ENCODE results near the gene TH.

Gene TH

GRCh38 chr11:2163428-2163978, 8.1 kb downstream of the TH start:
- H3K4me3 ChIP-seq (ENCODE audit: low read depth, low read length), result no peak overlapping the region

GRCh38 chr11:2160736-2161259, 10.8 kb downstream of the TH start, which contains the start of gene INS:
INS (minus strand) TSS chr11:2161209; CDS start chr11:2160971, 238 bp downstream.
- H3K4me3 ChIP-seq (ENCODE audit: low read depth, low read length), result no peak within 1 kb of the TSS

- H3K4me3 ChIP-seq (ENCODE audit: low read depth, low read length), result no peak overlapping the region
These were observed 11.8 kb downstream of the TH start for GRCh38 chr11:2159536-2160413.

GRCh38 chr11:2158966-2159365, 12.6 kb downstream of the TH start:
- H3K4me3 ChIP-seq (ENCODE audit: low read depth, low read length), result no peak overlapping the region

- H3K4me3 ChIP-seq (ENCODE audit: low read depth, low read length), result no peak overlapping the region
These were observed 13.3 kb downstream of the TH start for GRCh38 chr11:2158296-2158737.

- no peak overlapping the region for H3K4me3 ChIP-seq (ENCODE audit: low read depth, low read length)
These were observed 14.1 kb downstream of the TH start for GRCh38 chr11:2157294-2158040.

GRCh38 chr11:2156416-2157182, 15.0 kb downstream of the TH start:
- no peak overlapping the region for H3K4me3 ChIP-seq (ENCODE audit: low read depth, low read length)

GRCh38 chr11:2155511-2155910, 16.1 kb downstream of the TH start:
- no peak overlapping the region for H3K4me3 ChIP-seq (ENCODE audit: low read depth, low read length)

GRCh38 chr11:2154889-2155288, 16.7 kb downstream of the TH start:
- no peak overlapping the region for H3K4me3 ChIP-seq (ENCODE audit: low read depth, low read length)

GRCh38 chr11:2154195-2154585, 17.4 kb downstream of the TH start:
- no peak overlapping the region for H3K4me3 ChIP-seq (ENCODE audit: low read depth, low read length)

GRCh38 chr11:2153581-2154194, 17.9 kb downstream of the TH start:
- H3K4me3 ChIP-seq (ENCODE audit: low read depth, low read length), result no peak overlapping the region

GRCh38 chr11:2151500-2152257, 19.9 kb downstream of the TH start:
- H3K4me3 ChIP-seq (ENCODE audit: low read depth, low read length), result no peak overlapping the region

GRCh38 chr11:2149864-2150847, 21.5 kb downstream of the TH start:
- H3K4me3 ChIP-seq (ENCODE audit: low read depth, low read length), result no peak overlapping the region

GRCh38 chr11:2149460-2149859, 22.2 kb downstream of the TH start:
- no peak overlapping the region for H3K4me3 ChIP-seq (ENCODE audit: low read depth, low read length)

- no peak overlapping the region for H3K4me3 ChIP-seq (ENCODE audit: low read depth, low read length)
These were observed 23.0 kb downstream of the TH start for GRCh38 chr11:2148595-2148994.

- H3K4me3 ChIP-seq (ENCODE audit: low read depth, low read length), result no peak overlapping the region
These were observed 24.2 kb downstream of the TH start for GRCh38 chr11:2147391-2147790.

- H3K4me3 ChIP-seq (ENCODE audit: low read depth, low read length), result no peak overlapping the region
These were observed 25.6 kb downstream of the TH start for GRCh38 chr11:2146051-2146450.

- H3K4me3 ChIP-seq (ENCODE audit: low read depth, low read length), result no peak overlapping the region
These were observed 26.9 kb downstream of the TH start for GRCh38 chr11:2144544-2145248.
